Measurements from ENCODE around the gene AMH.
"Not testable (repeated sequence)": the region's sequence is repeated elsewhere in the genome, so short reads cannot be mapped to it uniquely, and the experiment has no call there.

Gene AMH

DNA sequence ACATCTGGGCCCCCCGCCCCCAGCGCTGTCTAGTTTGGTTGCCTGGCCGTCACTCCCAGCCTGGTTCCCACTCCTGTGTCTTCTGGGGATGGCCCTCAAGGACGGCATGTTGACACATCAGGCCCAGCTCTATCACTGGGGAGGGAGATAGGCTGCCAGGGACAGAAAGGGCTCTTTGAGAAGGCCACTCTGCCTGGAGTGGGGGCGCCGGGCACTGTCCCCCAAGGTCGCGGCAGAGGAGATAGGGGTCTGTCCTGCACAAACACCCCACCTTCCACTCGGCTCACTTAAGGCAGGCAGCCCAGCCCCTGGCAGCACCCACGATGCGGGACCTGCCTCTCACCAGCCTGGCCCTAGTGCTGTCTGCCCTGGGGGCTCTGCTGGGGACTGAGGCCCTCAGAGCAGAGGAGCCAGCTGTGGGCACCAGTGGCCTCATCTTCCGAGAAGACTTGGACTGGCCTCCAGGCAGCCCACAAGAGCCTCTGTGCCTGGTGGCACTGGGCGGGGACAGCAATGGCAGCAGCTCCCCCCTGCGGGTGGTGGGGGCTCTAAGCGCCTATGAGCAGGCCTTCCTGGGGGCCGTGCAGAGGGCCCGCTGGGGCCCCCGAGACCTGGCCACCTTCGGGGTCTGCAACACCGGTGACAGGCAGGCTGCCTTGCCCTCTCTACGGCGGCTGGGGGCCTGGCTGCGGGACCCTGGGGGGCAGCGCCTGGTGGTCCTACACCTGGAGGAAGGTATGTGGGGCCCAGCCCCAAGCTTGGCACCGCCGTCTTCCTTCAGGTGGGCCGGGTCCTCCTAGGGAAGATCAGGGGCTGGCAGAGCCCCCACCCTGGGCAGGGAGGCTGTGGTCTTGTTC, at the start of gene AMH:
AMH (plus strand) TSS at position 314 of the 857 bp plus-strand sequence; CDS start at position 324, 10 bp downstream.
- DNase-seq = no peak

DNA sequence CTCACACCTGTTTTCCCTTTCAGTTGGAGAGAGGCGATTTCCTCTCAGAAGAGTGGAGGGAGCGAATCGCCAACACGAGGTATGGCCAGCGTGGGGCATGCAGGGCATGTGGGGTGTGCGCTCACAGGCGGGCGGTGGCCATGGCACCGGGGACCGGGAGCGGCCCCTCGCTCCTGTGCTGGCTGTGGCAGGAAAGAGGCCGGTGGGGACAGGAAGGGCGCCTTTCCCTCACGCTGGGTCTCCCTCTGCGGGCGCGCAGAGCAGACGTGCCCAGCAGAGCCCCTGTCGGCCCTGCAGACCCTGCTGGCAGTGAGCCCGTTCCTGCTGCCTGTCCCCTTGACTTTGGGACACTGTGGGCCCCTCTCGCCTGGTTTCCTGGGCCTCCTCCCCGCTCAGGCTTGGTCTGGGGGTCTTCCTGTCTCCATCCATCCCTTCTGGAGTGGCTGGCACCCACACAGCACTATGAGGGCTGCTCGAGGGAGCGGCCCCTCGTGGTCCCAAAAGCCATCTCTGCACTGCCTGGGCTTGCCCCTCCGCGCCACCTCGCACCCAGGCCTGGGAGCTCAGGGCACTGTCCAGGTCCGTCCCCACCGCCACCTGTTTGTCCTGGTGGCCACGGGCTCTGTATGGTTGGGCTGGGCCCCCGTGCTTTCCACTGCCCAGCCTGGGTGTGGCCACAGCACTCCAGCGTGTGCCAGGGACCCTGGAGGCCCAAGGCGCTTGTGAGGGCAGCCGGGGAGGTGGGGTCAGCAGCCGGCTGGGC, 49.1 kb upstream of the AMH start:
- DNase-seq = no peak

GRCh38 chr19:2200624-2201294, 48.4 kb upstream of the AMH start:
- not testable (repeated sequence) for DNase-seq

DNA sequence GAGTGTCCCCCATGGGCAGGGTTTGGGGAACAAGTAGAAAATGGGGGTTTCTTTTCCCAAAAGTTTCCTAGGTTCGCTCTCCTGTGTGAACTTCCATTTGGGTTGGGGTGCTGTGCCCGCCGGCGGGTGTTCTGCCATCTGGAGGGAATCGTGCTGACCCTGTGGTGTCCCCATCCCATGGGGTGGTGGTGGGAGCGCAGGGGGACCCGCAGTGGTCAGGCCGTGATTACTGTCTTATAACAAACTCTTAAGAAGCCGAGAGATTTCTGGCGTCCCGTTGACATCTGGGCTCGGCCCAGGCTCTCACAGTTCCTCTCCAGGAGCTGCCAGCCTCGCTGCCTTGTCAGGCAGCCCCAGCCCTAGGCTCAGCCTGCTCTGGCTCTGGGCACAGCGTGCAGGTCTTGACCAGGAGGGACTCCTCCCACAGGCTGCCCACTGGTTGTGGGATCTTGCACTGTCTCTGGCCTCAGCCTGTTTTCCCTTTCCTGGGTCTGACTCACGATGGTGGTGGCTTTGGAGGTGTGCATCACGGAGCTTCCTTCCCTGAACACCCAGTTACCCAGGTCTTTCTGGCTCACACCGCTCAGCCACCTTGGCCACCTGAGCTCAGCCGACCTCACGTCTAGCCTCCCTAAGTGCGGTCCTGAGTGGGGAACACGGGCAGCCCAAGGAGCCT, 47.5 kb upstream of the AMH start:
- no peak for DNase-seq

DNA sequence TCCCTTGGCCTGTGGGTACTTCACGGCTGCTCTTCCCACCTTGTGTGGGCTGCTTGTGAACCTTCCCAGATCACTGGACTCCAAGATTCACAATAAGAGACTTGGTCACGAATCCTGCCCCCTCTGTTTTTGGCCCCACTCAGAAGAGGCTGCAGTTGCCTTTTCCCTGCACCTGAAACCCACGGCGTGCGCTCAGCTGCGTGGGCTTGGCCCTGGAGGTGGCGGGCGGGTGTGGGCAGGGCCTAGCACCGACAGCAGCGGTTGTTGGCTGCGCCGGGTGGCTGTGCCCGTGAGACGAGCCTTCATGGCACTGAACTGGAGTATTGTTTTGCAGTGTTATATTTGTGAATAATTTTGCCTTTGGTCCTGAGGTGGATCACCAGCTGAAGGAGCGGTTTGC, 46.8 kb upstream of the AMH start:
- DNase-seq = no peak

- DNase-seq = no peak
These were observed 42.1 kb upstream of the AMH start for GRCh38 chr19:2207008-2207407.

DNA sequence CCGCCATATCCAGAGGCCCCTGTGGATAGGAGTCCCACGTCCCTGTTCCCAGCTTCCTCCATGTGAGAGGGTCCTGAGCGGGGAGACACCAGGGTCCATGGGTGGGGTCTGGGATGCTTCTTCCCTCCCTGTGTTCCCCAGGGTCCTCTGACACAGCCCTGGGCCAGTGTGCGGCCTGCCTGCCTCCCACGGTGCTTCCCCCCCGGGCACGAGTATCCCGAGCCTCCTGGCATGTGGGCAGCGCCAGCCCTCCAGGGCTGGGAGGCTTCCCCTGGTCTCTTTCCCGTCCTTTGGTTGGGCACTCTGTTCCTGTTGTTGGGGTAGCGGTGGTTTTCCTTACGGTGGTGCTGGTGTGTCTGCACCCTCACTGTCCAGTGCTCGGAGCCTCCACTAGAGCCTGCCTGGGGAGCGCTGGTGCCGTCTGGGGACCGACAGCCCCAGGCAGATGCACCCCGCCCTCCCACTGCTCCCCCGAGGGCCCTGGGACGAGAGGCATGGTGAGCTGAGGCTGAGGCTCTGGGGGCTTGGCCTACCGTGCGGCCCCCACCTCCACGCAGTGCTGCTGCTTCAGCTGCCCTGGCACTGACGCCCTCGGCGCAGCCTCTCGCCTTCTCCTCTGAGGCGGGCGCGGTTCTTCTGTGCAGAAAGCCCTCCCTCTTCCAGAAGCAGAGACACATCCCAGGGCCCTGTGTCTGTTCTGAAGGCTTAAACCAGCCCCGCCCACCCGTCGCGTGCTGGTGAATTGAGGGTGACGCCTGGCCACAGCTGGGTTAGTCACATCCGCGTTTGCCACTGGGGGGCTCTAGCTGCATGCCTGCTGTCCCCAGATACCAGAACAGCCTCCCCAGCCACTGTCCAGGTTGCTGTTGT, 40.9 kb upstream of the AMH start:
- DNase-seq = peak; percentile 37

GRCh38 chr19:2208975-2209374, 40.1 kb upstream of the AMH start:
- no peak for DNase-seq

DNA sequence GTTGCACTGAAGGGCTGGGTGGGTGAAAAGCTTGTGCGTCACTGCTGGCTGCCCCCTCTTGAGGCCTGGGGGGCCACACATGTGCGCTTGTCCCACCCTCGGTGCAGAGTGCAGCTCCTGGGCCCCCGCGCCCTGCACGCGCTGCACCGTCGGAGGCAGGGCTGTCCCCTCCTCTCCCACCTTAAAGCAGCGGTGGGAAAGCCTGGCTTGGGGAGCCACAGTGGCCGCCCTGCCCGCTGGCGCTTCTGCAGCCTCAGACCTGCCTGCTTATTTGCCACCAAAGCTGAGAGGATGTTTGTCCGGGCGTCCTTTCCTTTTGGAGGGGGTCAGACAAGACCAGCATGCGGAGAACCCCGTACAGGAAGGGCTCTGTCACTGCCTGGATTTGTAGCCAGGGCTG, 39.7 kb upstream of the AMH start:
- DNase-seq = no peak

DNA sequence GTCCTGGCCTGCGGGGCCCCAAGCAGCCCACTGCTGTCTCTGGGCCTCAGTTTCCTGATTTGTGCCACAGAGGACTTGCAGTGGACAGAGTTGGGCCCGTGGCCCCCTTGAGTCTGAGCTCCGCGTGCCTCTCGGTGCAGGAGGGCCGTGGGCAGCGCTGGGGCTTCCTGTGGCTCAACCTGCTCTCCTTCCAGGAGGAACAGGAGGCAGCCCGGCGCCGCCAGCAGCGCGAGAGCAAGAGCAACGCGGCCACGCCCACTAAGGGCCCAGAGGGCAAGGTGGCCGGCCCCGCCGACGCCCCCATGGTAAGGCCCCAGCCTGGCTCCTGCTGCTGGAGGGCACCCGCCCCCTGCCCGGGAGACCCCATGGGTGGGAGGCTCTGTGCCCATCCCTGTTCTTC, 38.9 kb upstream of the AMH start:
- DNase-seq = no peak

DNA sequence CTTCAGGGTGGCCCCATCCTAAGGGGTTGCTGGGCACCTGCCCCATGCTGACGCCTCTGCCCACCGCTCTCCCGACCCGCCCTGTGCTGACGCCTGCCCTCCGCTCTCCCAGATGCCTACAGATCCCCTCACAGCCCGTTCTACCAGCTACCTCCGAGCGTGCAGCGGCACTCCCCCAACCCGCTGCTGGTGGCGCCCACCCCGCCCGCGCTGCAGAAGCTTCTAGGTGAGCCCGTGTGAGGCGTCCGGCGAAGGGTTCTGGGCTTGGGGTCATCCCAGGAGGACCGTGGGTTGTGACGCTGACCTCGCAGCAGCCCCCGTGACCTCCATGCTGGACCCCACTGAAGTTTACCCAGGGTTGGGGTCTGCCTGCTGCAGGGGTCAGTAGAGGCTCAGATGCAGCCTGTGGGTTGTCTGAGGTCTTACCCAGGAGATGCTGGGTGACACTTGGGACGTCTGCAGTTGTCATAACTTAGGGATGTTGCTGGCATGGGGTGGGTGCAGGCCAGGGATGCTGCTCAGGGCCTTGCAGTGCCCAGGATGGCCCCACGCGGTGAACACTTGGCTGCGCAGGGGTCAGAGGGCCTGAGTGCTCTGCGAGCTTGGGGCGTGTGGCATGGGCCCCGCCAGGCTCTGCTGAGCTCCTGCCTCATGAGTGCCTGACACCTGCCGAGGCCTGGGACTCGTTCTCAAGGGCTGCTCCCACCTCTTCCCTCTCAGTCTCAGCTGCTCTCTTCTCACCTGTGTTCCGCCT, 38.0 kb upstream of the AMH start:
- no peak for DNase-seq

DNA sequence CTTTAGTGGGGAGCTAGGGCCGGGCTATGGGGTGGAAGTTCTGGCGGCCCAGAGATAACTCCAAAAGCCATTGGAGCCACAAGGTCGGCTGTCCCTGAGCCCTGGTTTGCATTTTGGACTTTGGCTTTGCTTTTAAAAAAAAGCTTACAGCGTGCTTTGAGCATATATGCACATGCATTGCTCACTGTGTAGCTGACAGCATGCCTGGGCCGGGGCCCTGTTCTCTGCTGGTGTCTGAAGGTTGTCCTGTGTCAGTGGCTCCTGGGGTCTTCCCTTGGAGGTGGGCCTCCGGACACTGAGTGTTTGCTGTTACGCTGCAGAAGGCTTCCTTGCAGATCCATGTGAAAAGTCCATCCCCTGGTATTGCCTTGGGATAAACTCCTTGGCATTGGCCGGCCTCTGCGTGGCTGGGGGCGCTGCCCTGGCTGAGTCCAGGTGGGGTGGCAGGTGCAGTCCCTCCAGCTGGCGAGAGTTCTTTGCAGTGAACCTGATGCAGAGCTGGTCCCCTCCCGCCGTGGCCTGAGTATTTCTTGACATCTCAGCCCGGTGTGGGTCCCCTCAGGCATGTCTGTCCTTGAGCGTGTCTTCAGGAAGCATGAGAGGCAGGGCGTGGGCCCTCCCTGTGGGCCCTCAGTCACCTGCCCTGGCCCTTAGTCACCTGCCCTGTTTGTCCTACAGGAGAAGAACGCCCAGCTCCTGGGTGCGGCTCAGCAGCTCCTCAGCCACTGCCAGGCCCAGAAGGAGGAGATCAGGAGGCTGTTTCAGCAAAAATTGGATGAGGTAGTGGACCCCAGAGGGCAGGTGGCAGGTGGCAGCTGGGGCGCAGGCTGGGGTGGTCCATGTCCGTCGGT, 36.0 kb upstream of the AMH start:
- no peak for DNase-seq

DNA sequence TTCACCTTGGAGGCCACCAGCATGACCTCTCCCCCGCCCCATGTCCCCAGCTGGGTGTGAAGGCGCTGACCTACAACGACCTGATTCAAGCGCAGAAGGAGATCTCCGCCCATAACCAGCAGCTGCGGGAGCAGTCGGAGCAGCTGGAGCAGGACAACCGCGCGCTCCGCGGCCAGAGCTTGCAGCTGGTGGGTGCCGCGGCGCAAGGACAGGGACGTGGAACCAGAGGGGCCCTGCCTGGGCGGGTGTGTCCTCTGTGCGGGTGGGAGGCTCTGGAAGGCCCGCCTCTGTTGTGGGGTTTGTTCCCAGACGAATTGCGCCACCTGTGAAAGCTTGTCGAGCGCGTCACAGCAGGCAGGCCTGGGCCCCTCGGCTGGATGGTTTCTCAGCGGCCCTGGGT, 35.3 kb upstream of the AMH start:
- no peak for DNase-seq

- DNase-seq = no peak
These were observed 34.9 kb upstream of the AMH start for GRCh38 chr19:2214251-2214650.

DNA sequence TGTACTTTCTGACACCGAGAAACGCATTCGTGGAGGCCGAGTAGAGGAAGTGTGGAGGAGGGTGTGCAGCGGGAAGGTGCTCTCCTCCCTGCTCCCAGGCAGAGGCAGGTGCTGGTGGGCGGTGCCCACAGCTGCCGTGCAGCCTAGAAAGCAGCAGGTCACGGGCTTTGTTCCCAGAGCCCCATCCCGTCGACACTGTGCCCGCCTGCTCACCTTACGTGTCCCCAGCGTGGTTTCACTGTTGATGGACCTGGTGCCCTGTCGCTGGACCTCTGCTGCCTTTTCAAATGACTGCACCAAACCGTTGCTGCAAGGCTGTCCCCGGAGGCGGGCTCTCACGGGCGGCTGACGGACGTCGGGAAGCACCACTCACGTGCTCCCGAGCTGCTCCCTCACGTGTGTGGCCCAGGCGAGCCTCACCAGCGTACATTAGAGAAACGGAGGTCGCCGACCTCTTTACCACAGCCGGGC, 33.8 kb upstream of the AMH start:
- peak; percentile 36 for DNase-seq

DNA sequence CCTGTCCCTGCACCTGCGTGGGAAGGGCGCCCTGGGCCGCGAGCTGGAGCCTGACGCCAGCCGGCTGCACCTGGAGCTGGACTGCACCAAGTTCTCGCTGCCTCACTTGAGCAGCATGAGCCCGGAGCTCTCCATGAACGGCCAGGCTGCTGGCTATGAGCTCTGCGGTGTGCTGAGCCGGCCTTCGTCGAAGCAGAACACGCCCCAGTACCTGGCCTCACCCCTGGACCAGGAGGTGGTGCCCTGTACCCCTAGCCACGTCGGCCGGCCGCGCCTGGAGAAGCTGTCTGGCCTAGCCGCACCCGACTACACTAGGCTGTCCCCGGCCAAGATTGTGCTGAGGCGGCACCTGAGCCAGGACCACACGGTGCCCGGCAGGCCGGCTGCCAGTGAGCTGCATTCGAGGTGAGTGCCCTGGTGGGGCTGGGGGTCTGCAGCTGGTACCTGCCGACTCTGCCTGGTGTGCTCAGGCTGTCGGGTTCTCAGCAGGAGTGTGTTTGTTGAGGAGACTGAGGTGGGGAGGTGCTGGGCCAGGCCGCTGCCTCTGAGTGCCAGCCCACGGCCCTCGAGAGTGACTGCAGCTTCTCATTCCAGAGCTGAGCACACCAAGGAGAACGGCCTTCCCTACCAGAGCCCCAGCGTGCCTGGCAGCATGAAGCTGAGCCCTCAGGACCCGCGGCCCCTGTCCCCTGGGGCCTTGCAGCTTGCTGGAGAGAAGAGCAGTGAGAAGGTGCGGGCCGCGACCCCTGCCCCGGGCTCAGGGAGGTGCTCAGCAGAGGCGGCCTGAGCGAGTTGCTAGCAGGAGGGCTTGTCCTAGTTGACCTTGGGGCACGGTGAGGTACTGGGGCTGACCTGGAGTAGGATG, 32.5 kb upstream of the AMH start:
- DNase-seq = no peak

GRCh38 chr19:2217591-2217990, 31.5 kb upstream of the AMH start:
- DNase-seq = no peak

GRCh38 chr19:2219726-2220125, 29.4 kb upstream of the AMH start:
- DNase-seq = no peak

- DNase-seq = no peak
These were observed 27.8 kb upstream of the AMH start for GRCh38 chr19:2221250-2221831.
